ENCODE data around the gene INO80D.

GRCh38 chr2:206056286-206056685, 29.7 kb downstream of the INO80D start:
- no peak for TF ChIP-seq CTCF (IDR thresholded peaks at IDR 0.05; ENCODE audit: low read length)
- no peak for TF ChIP-seq EZH2 (IDR thresholded peaks at IDR 0.05; ENCODE audit: borderline replicate concordance, low read length)
